ENCODE results near the gene GBP3. TPM values are rescaled to one million over a fixed set of nuclear protein-coding genes. Genes with fewer than 3 reads are reported as not detected.

GBP3 gene
- total RNA-seq, 1 experiment from 2014 or later = 1.2 TPM

- Histone ChIP-seq H3K79me2 (ENCODE audit: insufficient read depth, low read length) (no peaks in the 10 kb centered on the region), H3K27me3 (ENCODE audit: insufficient read depth, low read length) (no peaks in the 10 kb centered on the region), H3K27ac (ENCODE audit: low read depth, low read length) (no peak overlapping the region), H3K9me3 (ENCODE audit: control insufficient read depth in 1 of 2, insufficient read depth in 1 of 2, low read depth in 1 of 2, low read length in 2 of 2) (no peaks in the 10 kb centered on the region), H2AFZ (ENCODE audit: low read depth, low read length, poor library complexity, severe bottlenecking) (no peak overlapping the region), H3K9ac (ENCODE audit: low read length) (no peak overlapping the region), H3K36me3 (ENCODE audit: control insufficient read depth in 1 of 2, insufficient read depth in 2 of 2, low read length in 2 of 2) (no peaks in the 10 kb centered on the region), H3K4me3 (replicated peaks in 1 of 2; ENCODE audit: low read depth in 1 of 2, low read length in 2 of 2) (no peak overlapping the region), H3K9me2 (ENCODE audit: insufficient read depth) (no peaks in the 10 kb centered on the region), H4K20me1 (ENCODE audit: insufficient read depth) (no peaks in the 10 kb centered on the region), H3K4me2 (ENCODE audit: low read length) (no peak overlapping the region), H3K4me1 (ENCODE audit: control insufficient read depth in 1 of 2, insufficient read depth in 2 of 2, low read length in 2 of 2) (peaks cover 0 to 1% of the 10 kb centered on the region in 2 experiments; a peak in 2 of 4 replicates)
- DNase-seq (ENCODE audit: low read depth, low spot score) (peak; percentile 49), ATAC-seq (peak; percentile 95)
- no TSS peak for BruUV-seq (replicated peaks)
- intact Hi-C loops (cut with micrococcal nuclease) = loop anchor here (1.0 to 5.0 kb wide), 5 partner anchors 88 to 764 kb away; no protein-coding TSS in a partner anchor
- ChIA-PET CTCF (interaction anchor here (0.7 to 2.7 kb wide), 7 partner anchors 87 to 764 kb away, joined by 3 to 13 read pairs (median 4); no protein-coding TSS in a partner anchor), POLR2A (no interaction called here), RAD21 (ENCODE audit: low non-redundant PET in 1 of 2, low total read pairs in 2 of 2, uncharacterized antibody in 2 of 2, unreplicated experiment in 2 of 2) (interaction anchor here in 1 of 2 experiments (0.6 to 1.3 kb wide), 2 partner anchors 25 to 87 kb away, joined by 4 read pairs; no protein-coding TSS in a partner anchor)
- TF ChIP-seq ATF3 (IDR thresholded peaks at IDR 0.05) (no peak), CTCF (IDR thresholded peaks at IDR 0.05 in 2 of 3, conservative IDR thresholded peaks at IDR 0.05 in 1 of 3; ENCODE audit: borderline replicate concordance in 1 of 3, insufficient read depth in 1 of 3, low read depth in 2 of 3, low read length in 2 of 3) (peak; percentile 22 to 52 (median 45); a peak in 3 of 6 replicates), TCF7L2 (IDR thresholded peaks at IDR 0.05; ENCODE audit: borderline replicate concordance, extremely low read depth, insufficient read depth, insufficient read length) (no peak), ZNF274 (IDR thresholded peaks at IDR 0.05; ENCODE audit: low read depth, low read length) (no peak), EZH2 (IDR thresholded peaks at IDR 0.05) (no peak), POLR2AphosphoS5 (IDR thresholded peaks at IDR 0.05; ENCODE audit: low read depth, low read length) (no peak), RAD21 (IDR thresholded peaks at IDR 0.05; ENCODE audit: low read depth) (peak; percentile 75), YY1 (IDR thresholded peaks at IDR 0.05; ENCODE audit: extremely low read depth, insufficient replicate concordance, low read depth, low read length) (no peak), MAX (IDR thresholded peaks at IDR 0.05) (no peak), FOSL1 (IDR thresholded peaks at IDR 0.05; ENCODE audit: low read depth) (no peak), REST (IDR thresholded peaks at IDR 0.05; ENCODE audit: low read depth) (no peak), ELF1 (IDR thresholded peaks at IDR 0.05; ENCODE audit: borderline replicate concordance, low read depth) (no peak), JUND (IDR thresholded peaks at IDR 0.05) (no peak)
Measured at GRCh38 chr1:88998716-88999115, 23.9 kb downstream of the GBP3 start.

All from HCT116 (cell line).